ENCODE measurements around the gene EPHA2.

DNA sequence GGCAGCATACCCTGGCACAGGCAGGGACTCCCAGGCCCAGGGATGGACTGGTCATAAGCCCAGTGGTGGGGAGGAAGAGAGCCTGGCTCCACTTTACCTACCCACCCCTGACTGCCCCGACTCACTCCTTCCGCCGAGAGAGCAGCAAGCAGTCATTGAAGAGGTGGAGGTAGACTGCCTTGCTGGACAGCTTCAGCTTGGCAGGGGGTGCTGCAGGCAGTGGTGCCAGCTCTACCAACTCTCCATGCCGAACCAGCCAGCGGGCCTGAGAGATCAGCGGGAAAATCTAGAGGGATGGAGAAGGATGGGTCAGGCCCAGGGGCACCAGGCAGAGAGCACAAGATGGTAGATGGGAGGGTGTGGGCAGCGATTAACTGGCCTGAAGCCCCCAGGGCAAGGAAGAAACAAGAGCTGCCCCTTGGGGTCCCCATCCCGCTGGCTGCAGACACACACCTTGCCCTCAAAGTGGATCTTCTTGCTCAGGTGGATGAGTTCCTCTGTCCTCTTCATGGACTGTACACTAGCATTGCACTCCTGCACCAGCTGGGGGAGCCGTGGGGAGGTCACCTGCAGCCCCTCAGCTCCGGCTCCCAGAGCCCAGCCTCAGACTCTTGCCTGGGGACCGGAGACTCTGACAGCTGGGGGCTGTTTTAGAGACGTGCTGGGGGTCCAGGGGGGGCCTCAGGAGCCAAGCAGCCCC, 48.9 kb upstream of the EPHA2 start:
- TF ChIP-seq POLR2A (IDR thresholded peaks at IDR 0.05), result no peak
- TF ChIP-seq, protein P1, sequence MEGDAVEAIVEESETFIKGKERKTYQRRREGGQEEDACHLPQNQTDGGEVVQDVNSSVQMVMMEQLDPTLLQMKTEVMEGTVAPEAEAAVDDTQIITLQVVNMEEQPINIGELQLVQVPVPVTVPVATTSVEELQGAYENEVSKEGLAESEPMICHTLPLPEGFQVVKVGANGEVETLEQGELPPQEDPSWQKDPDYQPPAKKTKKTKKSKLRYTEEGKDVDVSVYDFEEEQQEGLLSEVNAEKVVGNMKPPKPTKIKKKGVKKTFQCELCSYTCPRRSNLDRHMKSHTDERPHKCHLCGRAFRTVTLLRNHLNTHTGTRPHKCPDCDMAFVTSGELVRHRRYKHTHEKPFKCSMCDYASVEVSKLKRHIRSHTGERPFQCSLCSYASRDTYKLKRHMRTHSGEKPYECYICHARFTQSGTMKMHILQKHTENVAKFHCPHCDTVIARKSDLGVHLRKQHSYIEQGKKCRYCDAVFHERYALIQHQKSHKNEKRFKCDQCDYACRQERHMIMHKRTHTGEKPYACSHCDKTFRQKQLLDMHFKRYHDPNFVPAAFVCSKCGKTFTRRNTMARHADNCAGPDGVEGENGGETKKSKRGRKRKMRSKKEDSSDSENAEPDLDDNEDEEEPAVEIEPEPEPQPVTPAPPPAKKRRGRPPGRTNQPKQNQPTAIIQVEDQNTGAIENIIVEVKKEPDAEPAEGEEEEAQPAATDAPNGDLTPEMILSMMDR (IDR thresholded peaks at IDR 0.05), result peak in 6 of 7 experiments; percentile 15 to 49 (median 32)

Measured in body of pancreas (tissue), 4 donors.